Liver (tissue), 3 donors: ENCODE measurements around the gene ROR1.

Experiments
- GABPA ChIP-seq, 2 donors: IDR thresholded peaks in 1 of 2; conservative IDR thresholded peaks in 1 of 2; 2 replicates each; pipeline ENCODE4 v1.6.1; 2016; ENCODE audit warnings: antibody characterized with exemption in 2 of 2, mild to moderate bottlenecking in 1 of 2, moderate library complexity in 1 of 2
- JUND ChIP-seq, 2 donors: IDR thresholded peaks; 2 replicates each; pipeline ENCODE4 v1.6.1; 2016; ENCODE audit warnings: antibody characterized with exemption in 2 of 2
- RAD21 ChIP-seq, 2 donors: IDR thresholded peaks; 2 replicates each; pipeline ENCODE4 v1.6.1; 2016; ENCODE audit warnings: antibody characterized with exemption in 2 of 2, mild to moderate bottlenecking in 2 of 2
- TAF1 ChIP-seq: conservative IDR thresholded peaks from 2 replicates; pipeline ENCODE4 v1.6.1; 2016; ENCODE audit warnings: antibody characterized with exemption, mild to moderate bottlenecking
- YY1 ChIP-seq: IDR thresholded peaks from 2 replicates; pipeline ENCODE4 v1.6.1; 2016; ENCODE audit warnings: antibody characterized with exemption, mild to moderate bottlenecking
- TF ChIP-seq, protein P1 (sequence below): fragments of 150-350 bp; IDR thresholded peaks from 2 replicates; pipeline ENCODE4 v1.5.1; 2017; ENCODE audit warnings: improper control_type of control experiment, low read depth, low read length; ENCODE audit not compliant: missing input control
- TF ChIP-seq, protein P2 (sequence below): IDR thresholded peaks from 2 replicates; pipeline ENCODE4 v1.6.1; 2016; ENCODE audit warnings: antibody characterized with exemption, mild to moderate bottlenecking
- TF ChIP-seq, protein P3 (sequence below): IDR thresholded peaks from 2 replicates; pipeline ENCODE4 v1.6.1; 2016; ENCODE audit warnings: antibody characterized with exemption
- donor health status: healthy.
- donor health status: healthy.

DNA sequence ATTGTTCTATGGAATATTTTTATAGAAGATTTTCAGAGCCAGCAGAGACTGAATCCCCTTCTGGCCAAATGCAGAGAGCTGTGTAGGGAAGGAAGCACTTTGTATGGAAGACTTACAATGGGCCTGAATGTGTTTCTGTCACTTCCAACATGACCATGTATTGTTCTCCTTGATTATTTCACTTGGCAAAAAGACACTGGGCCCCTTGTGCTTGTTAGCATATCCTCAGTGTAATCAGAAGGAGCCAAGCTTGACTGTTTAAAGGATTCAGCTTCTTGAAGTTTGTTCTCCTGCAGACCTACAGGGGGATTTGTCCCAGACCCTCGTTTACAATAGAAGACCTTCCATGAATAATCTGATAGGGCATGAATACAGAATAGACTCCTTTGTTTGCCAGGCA lies 381.5 kb downstream of the ROR1 start:
- TF ChIP-seq, protein P1, sequence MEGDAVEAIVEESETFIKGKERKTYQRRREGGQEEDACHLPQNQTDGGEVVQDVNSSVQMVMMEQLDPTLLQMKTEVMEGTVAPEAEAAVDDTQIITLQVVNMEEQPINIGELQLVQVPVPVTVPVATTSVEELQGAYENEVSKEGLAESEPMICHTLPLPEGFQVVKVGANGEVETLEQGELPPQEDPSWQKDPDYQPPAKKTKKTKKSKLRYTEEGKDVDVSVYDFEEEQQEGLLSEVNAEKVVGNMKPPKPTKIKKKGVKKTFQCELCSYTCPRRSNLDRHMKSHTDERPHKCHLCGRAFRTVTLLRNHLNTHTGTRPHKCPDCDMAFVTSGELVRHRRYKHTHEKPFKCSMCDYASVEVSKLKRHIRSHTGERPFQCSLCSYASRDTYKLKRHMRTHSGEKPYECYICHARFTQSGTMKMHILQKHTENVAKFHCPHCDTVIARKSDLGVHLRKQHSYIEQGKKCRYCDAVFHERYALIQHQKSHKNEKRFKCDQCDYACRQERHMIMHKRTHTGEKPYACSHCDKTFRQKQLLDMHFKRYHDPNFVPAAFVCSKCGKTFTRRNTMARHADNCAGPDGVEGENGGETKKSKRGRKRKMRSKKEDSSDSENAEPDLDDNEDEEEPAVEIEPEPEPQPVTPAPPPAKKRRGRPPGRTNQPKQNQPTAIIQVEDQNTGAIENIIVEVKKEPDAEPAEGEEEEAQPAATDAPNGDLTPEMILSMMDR, result no peak
- TF ChIP-seq, protein P2, sequence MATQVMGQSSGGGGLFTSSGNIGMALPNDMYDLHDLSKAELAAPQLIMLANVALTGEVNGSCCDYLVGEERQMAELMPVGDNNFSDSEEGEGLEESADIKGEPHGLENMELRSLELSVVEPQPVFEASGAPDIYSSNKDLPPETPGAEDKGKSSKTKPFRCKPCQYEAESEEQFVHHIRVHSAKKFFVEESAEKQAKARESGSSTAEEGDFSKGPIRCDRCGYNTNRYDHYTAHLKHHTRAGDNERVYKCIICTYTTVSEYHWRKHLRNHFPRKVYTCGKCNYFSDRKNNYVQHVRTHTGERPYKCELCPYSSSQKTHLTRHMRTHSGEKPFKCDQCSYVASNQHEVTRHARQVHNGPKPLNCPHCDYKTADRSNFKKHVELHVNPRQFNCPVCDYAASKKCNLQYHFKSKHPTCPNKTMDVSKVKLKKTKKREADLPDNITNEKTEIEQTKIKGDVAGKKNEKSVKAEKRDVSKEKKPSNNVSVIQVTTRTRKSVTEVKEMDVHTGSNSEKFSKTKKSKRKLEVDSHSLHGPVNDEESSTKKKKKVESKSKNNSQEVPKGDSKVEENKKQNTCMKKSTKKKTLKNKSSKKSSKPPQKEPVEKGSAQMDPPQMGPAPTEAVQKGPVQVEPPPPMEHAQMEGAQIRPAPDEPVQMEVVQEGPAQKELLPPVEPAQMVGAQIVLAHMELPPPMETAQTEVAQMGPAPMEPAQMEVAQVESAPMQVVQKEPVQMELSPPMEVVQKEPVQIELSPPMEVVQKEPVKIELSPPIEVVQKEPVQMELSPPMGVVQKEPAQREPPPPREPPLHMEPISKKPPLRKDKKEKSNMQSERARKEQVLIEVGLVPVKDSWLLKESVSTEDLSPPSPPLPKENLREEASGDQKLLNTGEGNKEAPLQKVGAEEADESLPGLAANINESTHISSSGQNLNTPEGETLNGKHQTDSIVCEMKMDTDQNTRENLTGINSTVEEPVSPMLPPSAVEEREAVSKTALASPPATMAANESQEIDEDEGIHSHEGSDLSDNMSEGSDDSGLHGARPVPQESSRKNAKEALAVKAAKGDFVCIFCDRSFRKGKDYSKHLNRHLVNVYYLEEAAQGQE, result no peak
- TF ChIP-seq, protein P3, sequence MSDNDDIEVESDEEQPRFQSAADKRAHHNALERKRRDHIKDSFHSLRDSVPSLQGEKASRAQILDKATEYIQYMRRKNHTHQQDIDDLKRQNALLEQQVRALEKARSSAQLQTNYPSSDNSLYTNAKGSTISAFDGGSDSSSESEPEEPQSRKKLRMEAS, result no peak
- TF ChIP-seq RAD21 (IDR thresholded peaks at IDR 0.05), result no peak
- TF ChIP-seq JUND (IDR thresholded peaks at IDR 0.05), result no peak
- no peak for TF ChIP-seq GABPA (IDR thresholded peaks at IDR 0.05 in 1 of 2, conservative IDR thresholded peaks at IDR 0.05 in 1 of 2)
- no peak for TF ChIP-seq YY1
- no peak for TF ChIP-seq TAF1
